ENCODE data around the gene EPHA10. TPM values are rescaled to one million over a fixed set of nuclear protein-coding genes. Genes with fewer than 3 reads are reported as not detected.
"Not testable (repeated sequence)": the region's sequence is repeated elsewhere in the genome, so short reads cannot be mapped to it uniquely, and the experiment has no call there.

The EPHA10 gene
- total RNA-seq, 1 donor from 2014 or later, result 0.05 TPM

- Mint-ChIP-seq H3K4me3 (peak overlapping the region; percentile 80), H3K36me3 (ENCODE audit: low read depth) (peaks cover 5% of the 10 kb centered on the region), H3K27ac (no peak overlapping the region), H3K9me3 (no peaks in the 10 kb centered on the region), H3K27me3 (ENCODE audit: insufficient read depth) (peaks cover 34% of the 10 kb centered on the region), H3K4me1 (ENCODE audit: low read depth) (peaks cover 14% of the 10 kb centered on the region)
- intact Hi-C loops (cut with micrococcal nuclease), result loop anchor here (2.0 kb wide), 2 partner anchors 13 to 29 kb away; partner anchors contain the start of gene YRDC
- peak; percentile 51 for DNase-seq (ENCODE audit: low spot score)
Measured at GRCh38 chr1:37795340-37796125, 30.6 kb upstream of the EPHA10 start.

DNA sequence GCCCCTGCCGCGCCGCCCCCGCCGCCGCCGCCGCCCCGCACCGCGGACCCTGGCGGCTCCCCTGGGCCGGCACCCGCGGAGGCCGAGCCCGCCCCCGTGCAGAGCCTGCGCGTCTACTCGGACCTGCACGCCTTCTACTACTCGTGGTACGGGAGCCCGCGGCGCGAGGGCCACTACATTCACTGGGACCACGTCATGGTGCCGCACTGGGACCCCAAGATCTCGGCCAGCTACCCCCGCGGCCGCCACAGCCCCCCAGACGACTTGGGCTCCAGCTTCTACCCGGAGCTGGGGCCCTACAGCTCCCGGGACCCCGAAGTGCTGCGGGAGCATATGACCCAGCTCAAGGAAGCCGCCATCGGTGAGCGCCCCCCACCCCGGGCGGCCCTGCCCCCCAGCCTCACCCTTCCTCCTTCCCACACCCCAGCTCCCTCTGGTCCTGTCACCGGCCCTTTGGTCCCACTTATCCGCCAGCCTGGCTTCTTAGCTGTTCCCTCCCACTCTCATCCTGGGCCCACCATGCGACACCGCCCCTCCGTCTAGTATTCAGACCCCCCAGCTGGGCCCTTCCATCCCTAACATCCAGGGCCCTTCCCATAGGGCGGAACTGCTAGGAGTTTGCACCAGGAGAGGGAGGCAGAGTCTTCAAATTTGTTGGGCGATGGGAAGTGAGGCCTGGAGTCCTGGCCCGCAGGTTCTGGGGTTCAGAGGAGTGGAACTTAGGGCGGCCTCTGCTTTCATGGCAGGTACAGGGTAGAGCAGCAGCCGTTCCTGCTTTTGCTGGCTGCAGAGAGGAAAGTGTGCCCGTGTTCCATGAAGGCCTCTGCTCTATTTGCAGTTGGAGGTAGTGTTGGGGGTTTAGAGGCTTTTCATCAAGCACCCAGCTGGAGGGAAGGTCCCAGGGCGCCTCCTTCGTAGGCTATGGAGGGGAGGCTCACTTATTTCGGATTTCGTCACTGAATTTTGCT is 29.7 kb upstream of the EPHA10 start:
- peak overlapping the region; percentile 80 for H3K4me3 Mint-ChIP-seq
- peaks cover under 1% of the 10 kb centered on the region for H3K36me3 Mint-ChIP-seq (ENCODE audit: low read depth)
- H3K27ac Mint-ChIP-seq, result no peak overlapping the region
- peaks cover 14% of the 10 kb centered on the region for H3K4me1 Mint-ChIP-seq (ENCODE audit: low read depth)
- no peaks in the 10 kb centered on the region for H3K9me3 Mint-ChIP-seq
- intact Hi-C loops (cut with micrococcal nuclease), result loop anchor here (2.0 kb wide), 2 partner anchors 14 to 28 kb away; partner anchors contain the start of gene YRDC
- peaks cover 36% of the 10 kb centered on the region for H3K27me3 Mint-ChIP-seq (ENCODE audit: insufficient read depth)
- DNase-seq (ENCODE audit: low spot score), result no peak

- Mint-ChIP-seq H3K36me3 (ENCODE audit: low read depth) (no peaks in the 10 kb centered on the region), H3K27ac (no peak within 1 kb of the TSS), H3K9me3 (no peaks in the 10 kb centered on the region), H3K27me3 (ENCODE audit: insufficient read depth) (peaks cover 36% of the 10 kb centered on the region), H3K4me1 (ENCODE audit: low read depth) (peaks cover 14% of the 10 kb centered on the region), H3K4me3 (peak within 1 kb of the TSS; percentile 80)
- no peak for DNase-seq (ENCODE audit: low spot score)
- intact Hi-C loops (cut with micrococcal nuclease), result loop anchor here (2.0 kb wide), 2 partner anchors 15 to 27 kb away; partner anchors contain the start of gene YRDC
Measured at GRCh38 chr1:37793773-37794371, 29.0 kb upstream of the EPHA10 start, which contains the start of gene MANEAL. MANEAL (plus strand) TSS chr1:37793847; CDS start chr1:37794183, 336 bp downstream.

DNA sequence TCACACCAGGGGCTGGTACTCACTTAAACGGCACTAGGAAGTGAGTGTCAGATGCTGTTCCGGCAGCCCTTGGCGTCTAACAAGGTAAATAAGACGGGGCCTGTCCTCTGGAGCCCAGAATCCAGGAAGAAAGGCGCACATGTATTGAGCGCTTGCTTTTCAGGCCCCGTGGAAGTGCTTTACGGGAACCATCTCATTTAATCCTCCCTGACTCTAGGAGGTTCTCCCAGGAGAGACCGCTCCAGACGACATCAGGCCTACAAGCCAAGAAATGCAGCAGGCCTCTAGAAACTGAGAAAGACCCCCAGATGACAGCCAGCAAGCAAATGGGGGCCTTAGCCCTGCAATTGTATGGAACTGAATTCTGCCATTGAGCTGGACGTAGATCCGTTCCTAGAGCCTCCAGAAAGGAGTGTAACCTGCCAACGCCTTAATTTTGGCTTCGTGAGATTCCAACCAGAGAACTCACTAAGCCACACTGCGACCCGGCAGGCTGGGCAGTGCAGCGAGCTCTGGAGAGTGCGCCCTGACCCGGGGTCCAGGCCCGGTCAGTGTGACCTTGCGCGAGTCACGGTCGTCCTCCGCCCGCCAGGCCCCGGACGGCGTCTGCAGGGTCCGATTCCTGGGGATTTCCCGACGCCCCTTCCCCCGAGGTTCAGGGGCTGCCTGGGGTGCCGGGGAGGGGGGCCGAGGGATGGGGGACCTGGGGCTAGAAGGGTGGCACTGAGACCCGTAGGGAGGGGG is 28.2 kb upstream of the EPHA10 start:
- Mint-ChIP-seq H3K27me3 (ENCODE audit: insufficient read depth) (peaks cover 37% of the 10 kb centered on the region), H3K36me3 (ENCODE audit: low read depth) (no peaks in the 10 kb centered on the region), H3K9me3 (no peaks in the 10 kb centered on the region), H3K4me1 (ENCODE audit: low read depth) (peaks cover 14% of the 10 kb centered on the region), H3K4me3 (peak overlapping the region; percentile 49), H3K27ac (no peak overlapping the region)
- intact Hi-C loops (cut with micrococcal nuclease), result no loop called here
- no peak for DNase-seq (ENCODE audit: low spot score)

DNA sequence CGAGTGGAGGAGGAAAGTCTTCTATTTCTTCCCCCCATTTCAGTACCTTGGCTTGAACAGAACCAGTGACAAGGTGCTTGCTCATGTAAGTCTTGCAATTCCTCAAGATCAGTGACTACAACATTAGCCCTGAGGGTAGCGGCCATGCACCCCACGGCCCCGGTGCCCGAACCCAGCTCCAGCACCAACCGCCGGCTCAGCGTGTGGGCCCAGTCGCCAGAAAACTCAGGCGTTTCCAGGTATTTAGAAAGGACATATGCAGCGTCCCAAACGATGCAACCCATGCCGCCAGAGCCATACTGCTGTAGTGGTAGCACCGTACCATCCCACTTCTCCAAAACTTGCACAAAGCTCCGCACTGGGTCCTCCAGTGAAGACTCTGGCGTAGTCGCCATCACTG is 17.6 kb upstream of the EPHA10 start:
- DNase-seq (ENCODE audit: low spot score), result no peak
- intact Hi-C loops (cut with micrococcal nuclease), result no loop called here
- H3K4me3 Mint-ChIP-seq, result no peak overlapping the region
- no peaks in the 10 kb centered on the region for H3K9me3 Mint-ChIP-seq
- H3K36me3 Mint-ChIP-seq (ENCODE audit: low read depth), result no peaks in the 10 kb centered on the region
- H3K27ac Mint-ChIP-seq, result no peak overlapping the region
- H3K27me3 Mint-ChIP-seq (ENCODE audit: insufficient read depth), result peaks cover 13% of the 10 kb centered on the region
- H3K4me1 Mint-ChIP-seq (ENCODE audit: low read depth), result peaks cover 2% of the 10 kb centered on the region

- Mint-ChIP-seq H3K27ac (no peak overlapping the region), H3K27me3 (ENCODE audit: insufficient read depth) (peaks cover 13% of the 10 kb centered on the region), H3K4me1 (ENCODE audit: low read depth) (peaks cover 12% of the 10 kb centered on the region), H3K4me3 (no peak overlapping the region), H3K9me3 (no peaks in the 10 kb centered on the region), H3K36me3 (ENCODE audit: low read depth) (no peaks in the 10 kb centered on the region)
- intact Hi-C loops (cut with micrococcal nuclease), result no loop called here
- no peak for DNase-seq (ENCODE audit: low spot score)
Measured at GRCh38 chr1:37778654-37779053, 13.7 kb upstream of the EPHA10 start.

DNA sequence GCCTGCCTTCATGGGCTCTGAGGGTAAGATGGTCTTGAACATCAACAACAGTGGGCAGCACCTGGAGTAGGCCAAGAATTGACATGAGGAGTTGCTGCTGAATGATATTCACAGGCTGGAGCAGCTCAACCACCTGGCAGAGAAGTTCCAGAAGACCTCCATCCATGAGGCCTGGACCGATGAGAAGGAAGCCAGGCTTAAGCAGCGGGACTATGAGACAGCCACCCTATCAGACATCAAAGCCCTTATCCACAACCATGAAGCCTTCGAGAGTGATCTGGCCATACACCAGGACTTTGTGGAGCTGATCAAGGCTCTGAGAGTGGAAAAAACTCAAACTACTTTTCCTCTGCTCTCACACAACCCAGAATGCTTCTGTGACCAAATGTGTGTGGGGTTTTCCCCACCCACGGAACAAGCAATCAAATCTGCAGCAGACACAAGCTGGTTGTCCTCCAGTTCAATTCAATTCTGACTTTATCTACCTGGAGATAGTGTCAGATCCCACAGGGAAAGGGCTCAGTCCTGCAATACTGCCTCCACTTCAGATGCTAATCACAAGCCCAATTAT is 12.1 kb upstream of the EPHA10 start:
- Mint-ChIP-seq H3K4me1 (ENCODE audit: low read depth) (peaks cover 12% of the 10 kb centered on the region), H3K36me3 (ENCODE audit: low read depth) (no peaks in the 10 kb centered on the region), H3K27me3 (ENCODE audit: insufficient read depth) (peaks cover 13% of the 10 kb centered on the region), H3K9me3 (no peaks in the 10 kb centered on the region), H3K27ac (no peak overlapping the region), H3K4me3 (no peak overlapping the region)
- no peak for DNase-seq (ENCODE audit: low spot score)
- intact Hi-C loops (cut with micrococcal nuclease), result loop anchor here (2.0 kb wide), 1 partner anchor 34 kb away; no protein-coding TSS in a partner anchor

DNA sequence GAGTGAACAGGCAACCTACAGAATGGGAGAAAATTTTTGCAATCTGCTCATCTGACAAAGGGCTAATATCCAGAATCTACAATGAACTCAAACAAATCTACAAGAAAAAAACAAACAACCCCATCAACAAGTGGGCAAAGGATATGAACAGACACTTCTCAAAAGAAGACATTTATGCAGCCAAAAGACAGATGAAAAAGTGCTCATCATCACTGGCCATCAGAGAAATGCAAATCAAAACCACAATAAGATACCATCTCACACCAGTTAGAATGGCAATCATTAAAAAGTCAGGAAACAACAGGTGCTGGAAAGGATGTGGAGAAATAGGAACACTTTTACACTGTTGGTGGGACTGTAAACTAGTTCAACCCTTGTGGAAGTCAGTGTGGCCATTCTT is 6.5 kb upstream of the EPHA10 start:
- H3K4me3 Mint-ChIP-seq; DNase-seq (ENCODE audit: low spot score); H3K4me1 Mint-ChIP-seq (ENCODE audit: low read depth); H3K9me3 Mint-ChIP-seq; intact Hi-C loops (cut with micrococcal nuclease); H3K36me3 Mint-ChIP-seq (ENCODE audit: low read depth); H3K27ac Mint-ChIP-seq: not testable (repeated sequence)
- peaks cover 31% of the 10 kb centered on the region for H3K27me3 Mint-ChIP-seq (ENCODE audit: insufficient read depth)

DNA sequence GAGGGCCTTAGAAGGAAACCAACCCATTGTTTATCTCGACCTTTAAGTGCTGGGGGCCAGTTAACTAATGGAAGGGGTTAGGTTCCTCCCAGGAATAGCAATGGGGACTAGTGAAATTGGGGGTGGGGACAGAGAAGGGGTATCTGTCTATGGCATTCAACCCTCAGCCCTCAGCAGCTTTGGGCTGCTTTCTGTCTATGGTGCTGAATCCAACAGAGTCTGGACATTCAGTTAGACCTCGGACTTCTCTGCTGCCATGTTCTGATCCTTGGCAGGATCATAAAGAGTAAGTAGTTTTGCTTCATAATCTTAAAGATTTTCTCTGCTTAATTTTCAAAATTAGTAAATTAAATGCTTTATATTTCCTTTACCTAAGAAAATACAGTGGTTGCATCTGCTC is 2.6 kb upstream of the EPHA10 start:
- H3K36me3 Mint-ChIP-seq (ENCODE audit: low read depth), result peaks cover 2% of the 10 kb centered on the region
- peaks cover 67% of the 10 kb centered on the region for H3K27me3 Mint-ChIP-seq (ENCODE audit: insufficient read depth)
- no peak overlapping the region for H3K27ac Mint-ChIP-seq
- DNase-seq (ENCODE audit: low spot score), result no peak
- intact Hi-C loops (cut with micrococcal nuclease), result loop anchor here (2.0 kb wide), 1 partner anchor 27 kb away; no protein-coding TSS in a partner anchor
- H3K4me1 Mint-ChIP-seq (ENCODE audit: low read depth), result peaks cover 12% of the 10 kb centered on the region
- H3K4me3 Mint-ChIP-seq, result no peak overlapping the region
- no peaks in the 10 kb centered on the region for H3K9me3 Mint-ChIP-seq

- intact Hi-C loops (cut with micrococcal nuclease), result loop anchor here (2.0 kb wide), 1 partner anchor 29 kb away; no protein-coding TSS in a partner anchor
- H3K36me3 Mint-ChIP-seq (ENCODE audit: low read depth), result peaks cover 2% of the 10 kb centered on the region
- no peak for DNase-seq (ENCODE audit: low spot score)
- no peaks in the 10 kb centered on the region for H3K9me3 Mint-ChIP-seq
- H3K4me3 Mint-ChIP-seq, result no peak overlapping the region
- H3K4me1 Mint-ChIP-seq (ENCODE audit: low read depth), result peaks cover 12% of the 10 kb centered on the region
- peaks cover 70% of the 10 kb centered on the region for H3K27me3 Mint-ChIP-seq (ENCODE audit: insufficient read depth)
- no peak overlapping the region for H3K27ac Mint-ChIP-seq
Measured at GRCh38 chr1:37765916-37766664, 1.2 kb upstream of the EPHA10 start.

- intact Hi-C loops (cut with micrococcal nuclease), result no loop called here
- H3K27me3 Mint-ChIP-seq (ENCODE audit: insufficient read depth), result peaks cover 60% of the 10 kb centered on the region
- H3K4me1 Mint-ChIP-seq (ENCODE audit: low read depth), result peaks cover 12% of the 10 kb centered on the region
- H3K27ac Mint-ChIP-seq, result peak overlapping the region; percentile 18
- no peak overlapping the region for H3K4me3 Mint-ChIP-seq
- DNase-seq (ENCODE audit: low spot score), result peak; percentile 29
- no peaks in the 10 kb centered on the region for H3K9me3 Mint-ChIP-seq
- H3K36me3 Mint-ChIP-seq (ENCODE audit: low read depth), result peaks cover 2% of the 10 kb centered on the region
Measured at GRCh38 chr1:37764414-37764825, 500 bp downstream of the EPHA10 start.

Data from activated T-helper 1 cell treated with anti-CD3 and anti-CD28 coated beads, Interleukin-12 subunit alpha, Interleukin-12 subunit beta, Interleukin-2, Interleukin-4 antibody, amounts not matched to agents 30 ng/mL and 10 ng/mL and 1 ng/mL, durations not matched to agents 14 hours and 24 hours and 36 hours (primary cell).